HEK293 (cell line): ENCODE results near the gene ARMC7.

Experiments
- ATF2 ChIP-seq: fragments of 450-650 bp; formaldehyde crosslinking; IDR thresholded peaks from 2 replicates; pipeline ENCODE4 v1.5.1; 2016; ENCODE audit warnings: missing biosample characterization, missing genetic modification characterization, low read depth
- KLF10 ChIP-seq: fragments of 450-650 bp; IDR thresholded peaks from 2 replicates; pipeline ENCODE4 v1.5.1; 2018; ENCODE audit warnings: missing biosample characterization, mild to moderate bottlenecking, missing genetic modification characterization
- RBAK ChIP-seq: fragments of 450-650 bp; formaldehyde crosslinking; IDR thresholded peaks from 2 replicates; pipeline ENCODE4 v1.5.1; 2016; ENCODE audit warnings: missing biosample characterization, missing genetic modification characterization
- SCRT2 ChIP-seq: fragments of 450-650 bp; formaldehyde crosslinking; IDR thresholded peaks from 2 replicates; pipeline ENCODE4 v1.5.1; 2016; ENCODE audit warnings: missing biosample characterization, missing genetic modification characterization
- YY1 ChIP-seq: fragments of 450-650 bp; formaldehyde crosslinking; IDR thresholded peaks from 2 replicates; pipeline ENCODE4 v1.5.1; 2018; ENCODE audit warnings: missing biosample characterization, missing genetic modification characterization
- ZBTB11 ChIP-seq: fragments of 450-650 bp; formaldehyde crosslinking; conservative IDR thresholded peaks from 2 replicates; pipeline ENCODE4 v1.5.1; 2016; ENCODE audit warnings: low read depth, missing biosample characterization, missing genetic modification characterization
- ZBTB17 ChIP-seq: fragments of 450-650 bp; formaldehyde crosslinking; IDR thresholded peaks from 2 replicates; pipeline ENCODE4 v1.5.1; 2016; ENCODE audit warnings: missing biosample characterization, missing genetic modification characterization
- ZBTB20 ChIP-seq: fragments of 450-650 bp; formaldehyde crosslinking; IDR thresholded peaks from 2 replicates; pipeline ENCODE4 v1.5.1; 2016; ENCODE audit warnings: missing biosample characterization, missing genetic modification characterization
- ZBTB49 ChIP-seq: fragments of 450-650 bp; formaldehyde crosslinking; IDR thresholded peaks from 2 replicates; pipeline ENCODE4 v1.5.1; 2016; ENCODE audit warnings: missing biosample characterization, missing genetic modification characterization, low read depth
- ZFHX2 ChIP-seq: fragments of 450-650 bp; formaldehyde crosslinking; conservative IDR thresholded peaks from 2 replicates; pipeline ENCODE4 v1.5.1; 2016; ENCODE audit warnings: missing biosample characterization, missing genetic modification characterization
- ZFP37 ChIP-seq: fragments of 450-650 bp; formaldehyde crosslinking; IDR thresholded peaks from 2 replicates; pipeline ENCODE4 v1.5.1; 2016; ENCODE audit warnings: missing biosample characterization, missing genetic modification characterization
- ZNF155 ChIP-seq: fragments of 450-650 bp; formaldehyde crosslinking; IDR thresholded peaks from 2 replicates; pipeline ENCODE4 v1.5.1; 2016; ENCODE audit warnings: missing biosample characterization, missing genetic modification characterization
- ZNF16 ChIP-seq: fragments of 450-650 bp; formaldehyde crosslinking; IDR thresholded peaks from 2 replicates; pipeline ENCODE4 v1.5.1; 2016; ENCODE audit warnings: low read depth, missing biosample characterization, missing genetic modification characterization
- ZNF202 ChIP-seq: fragments of 450-650 bp; formaldehyde crosslinking; IDR thresholded peaks from 2 replicates; pipeline ENCODE4 v1.5.1; 2016; ENCODE audit warnings: missing biosample characterization, missing genetic modification characterization, borderline replicate concordance
- ZNF221 ChIP-seq: fragments of 450-650 bp; formaldehyde crosslinking; IDR thresholded peaks from 2 replicates; pipeline ENCODE4 v1.5.1; 2017; ENCODE audit warnings: missing biosample characterization, missing genetic modification characterization, borderline replicate concordance
- ZNF24 ChIP-seq: fragments of 450-650 bp; formaldehyde crosslinking; IDR thresholded peaks from 2 replicates; pipeline ENCODE4 v1.5.1; 2016; ENCODE audit warnings: missing biosample characterization, missing genetic modification characterization
- ZNF292 ChIP-seq: fragments of 450-650 bp; formaldehyde crosslinking; IDR thresholded peaks from 2 replicates; pipeline ENCODE4 v1.5.1; 2016; ENCODE audit warnings: low read depth, missing biosample characterization, missing genetic modification characterization, borderline replicate concordance
- ZNF366 ChIP-seq: fragments of 450-650 bp; formaldehyde crosslinking; conservative IDR thresholded peaks from 2 replicates; pipeline ENCODE4 v1.5.1; 2016; ENCODE audit warnings: missing biosample characterization, missing genetic modification characterization
- ZNF404 ChIP-seq: fragments of 450-650 bp; formaldehyde crosslinking; IDR thresholded peaks from 2 replicates; pipeline ENCODE4 v1.5.1; 2017; ENCODE audit warnings: missing biosample characterization, missing genetic modification characterization
- ZNF423 ChIP-seq: fragments of 450-650 bp; formaldehyde crosslinking; IDR thresholded peaks from 2 replicates; pipeline ENCODE4 v1.5.1; 2016; ENCODE audit warnings: missing biosample characterization, missing genetic modification characterization
- ZNF433 ChIP-seq: fragments of 450-650 bp; formaldehyde crosslinking; IDR thresholded peaks from 2 replicates; pipeline ENCODE4 v1.5.1; 2016; ENCODE audit warnings: missing biosample characterization, missing genetic modification characterization, low read depth
- ZNF518A ChIP-seq: fragments of 450-650 bp; formaldehyde crosslinking; conservative IDR thresholded peaks from 2 replicates; pipeline ENCODE4 v1.5.1; 2016; ENCODE audit warnings: low read depth, missing biosample characterization, missing genetic modification characterization
- ZNF529 ChIP-seq: fragments of 450-650 bp; formaldehyde crosslinking; IDR thresholded peaks from 2 replicates; pipeline ENCODE4 v1.5.1; 2017; ENCODE audit warnings: missing genetic modification characterization, missing biosample characterization; ENCODE audit not compliant: insufficient replicate concordance
- ZNF621 ChIP-seq: fragments of 450-650 bp; formaldehyde crosslinking; IDR thresholded peaks from 2 replicates; pipeline ENCODE4 v1.5.1; 2017; ENCODE audit warnings: missing biosample characterization, missing genetic modification characterization
- ZNF623 ChIP-seq: fragments of 450-650 bp; formaldehyde crosslinking; IDR thresholded peaks from 2 replicates; pipeline ENCODE4 v1.5.1; 2016; ENCODE audit warnings: missing biosample characterization, missing genetic modification characterization
- ZNF626 ChIP-seq: fragments of 450-650 bp; sonication (Bioruptor Pico); formaldehyde crosslinking; IDR thresholded peaks from 2 replicates; pipeline ENCODE4 v1.5.1; 2018; ENCODE audit warnings: missing biosample characterization, missing genetic modification characterization, inconsistent platforms
- ZNF670 ChIP-seq: fragments of 450-650 bp; formaldehyde crosslinking; IDR thresholded peaks from 2 replicates; pipeline ENCODE4 v1.5.1; 2016; ENCODE audit warnings: missing biosample characterization, missing genetic modification characterization, low read depth
- ZNF785 ChIP-seq: fragments of 450-650 bp; formaldehyde crosslinking; IDR thresholded peaks from 2 replicates; pipeline ENCODE4 v1.5.1; 2016; ENCODE audit warnings: missing biosample characterization, missing genetic modification characterization

Gene ARMC7

GRCh38 chr17:75105126-75106080, 4.4 kb upstream of the ARMC7 start (continued):
- TF ChIP-seq ZBTB49 (tag by site-specific recombination) = peak; percentile 61; the same call in 1 of the 2 replicates
- no peak for TF ChIP-seq ZNF670 (tag by site-specific recombination)
- TF ChIP-seq ZNF785 = no peak
- no peak for TF ChIP-seq ZNF155 (tag by site-specific recombination)
- TF ChIP-seq ZNF292 = no peak
- TF ChIP-seq ZBTB11 (tag by site-specific recombination) = peak; percentile 39
- TF ChIP-seq ZNF404 (tag by site-specific recombination) = no peak
- TF ChIP-seq SCRT2 (tag by site-specific recombination) = peak; percentile 94
- TF ChIP-seq ZFP37 (tag by site-specific recombination) = no peak
- TF ChIP-seq ZNF433 = no peak
- TF ChIP-seq ZNF423 (tag by site-specific recombination) = peak; percentile 94
- no peak for TF ChIP-seq ZNF623 (tag by site-specific recombination)
- no peak for TF ChIP-seq ZNF202 (tag by site-specific recombination)
- TF ChIP-seq ZNF366 = 0 out of 2 replicates have a peak, but pooled peaks have one; percentile 14
- TF ChIP-seq KLF10 (tag by site-specific recombination) = peak; percentile 81
- peak; percentile 100 for TF ChIP-seq ZNF24 (tag by site-specific recombination)
- no peak for TF ChIP-seq ZFHX2 (tag by site-specific recombination)
- no peak for TF ChIP-seq ZNF621
- TF ChIP-seq ZNF221 (tag by site-specific recombination) = no peak
- TF ChIP-seq ZNF626 = no peak
- TF ChIP-seq ZNF518A (tag by site-specific recombination) = peak; percentile 42; the same call in 1 of the 2 replicates
- no peak for TF ChIP-seq YY1
- peak; percentile 75 for TF ChIP-seq ZBTB20 (tag by site-specific recombination)
- no peak for TF ChIP-seq ZNF16 (tag by site-specific recombination)
- peak; percentile 71 for TF ChIP-seq ATF2
- TF ChIP-seq RBAK (tag by site-specific recombination) = no peak
- TF ChIP-seq ZNF529 = no peak
- peak; percentile 71 for TF ChIP-seq ZBTB17 (tag by site-specific recombination)
